GM12874 (cell line): Measurements from ENCODE around the gene GATAD1.

Source experiments
- CTCF ChIP-seq: IDR thresholded peaks from 2 replicates; pipeline ENCODE4 v1.5.1; 2011; ENCODE audit warnings: low read depth, mild to moderate bottlenecking, control low read depth, low read length, moderate library complexity; ENCODE audit not compliant: insufficient read depth

The GATAD1 gene

GRCh38 chr7:92447345-92448204 is at the start of gene GATAD1:
Gene GATAD1, plus strand, starts transcription at chr7:92447482. Its CDS starts 248 bp downstream, at chr7:92447730.
- peak; percentile 91 for TF ChIP-seq CTCF

GRCh38 chr7:92397542-92397941 is 49.7 kb upstream of the GATAD1 start:
- no peak for TF ChIP-seq CTCF

GRCh38 chr7:92400013-92400412 is 47.3 kb upstream of the GATAD1 start:
- TF ChIP-seq CTCF: no peak

- TF ChIP-seq CTCF: no peak
These were observed 44.1 kb upstream of the GATAD1 start for GRCh38 chr7:92402920-92403759.

GRCh38 chr7:92403760-92404074 is 43.6 kb upstream of the GATAD1 start:
- no peak for TF ChIP-seq CTCF

- no peak for TF ChIP-seq CTCF
These were observed 43.1 kb upstream of the GATAD1 start for GRCh38 chr7:92404170-92404614.

- no peak for TF ChIP-seq CTCF
These were observed 37.9 kb upstream of the GATAD1 start for GRCh38 chr7:92409357-92409756.
